Esophagus squamous epithelium (tissue), 5 donors: Measurements from ENCODE around the gene LECT2. TPM values are rescaled to one million over a fixed set of nuclear protein-coding genes. Genes with fewer than 3 reads are reported as not detected.

Source experiments
- DNase-seq: peaks from one replicate; lab custom pipeline; 2025; lab: John Stamatoyannopoulos, UW
- H3K27ac ChIP-seq, 4 donors: fragments of 200-600 bp; sonication (generic); one replicate each; pipeline ENCODE4 v1.5.1; 2016 to 2019; ENCODE audit warnings: mild to moderate bottlenecking in 1 of 4
- H3K27me3 ChIP-seq, 4 donors: fragments of 200-600 bp; sonication (generic); 1 replicate in 3 of 4; 2 replicates in 1 of 4; pipeline versions ENCODE4 v1.5.1 to v1.6.0; 2017 to 2021; ENCODE audit warnings: antibody characterized with exemption in 1 of 4
- H3K36me3 ChIP-seq, 3 donors: fragments of 200-600 bp; sonication (generic); one replicate each; pipeline ENCODE4 v1.5.1; 2016 to 2019
- H3K4me1 ChIP-seq, 3 donors: fragments of 200-600 bp; sonication (generic); one replicate each; pipeline ENCODE4 v1.5.1; 2017 to 2019
- H3K4me3 ChIP-seq, 4 donors: fragments of 200-600 bp; sonication (generic); 1 replicate in 3 of 4; 2 replicates in 1 of 4; pipeline ENCODE4 v1.5.1; 2016 to 2019; ENCODE audit warnings: mild to moderate bottlenecking in 2 of 4, moderate library complexity in 1 of 4
- H3K9me3 ChIP-seq, 3 donors: fragments of 200-600 bp; sonication (generic); one replicate each; pipeline ENCODE4 v1.5.1; 2016 to 2019
- POLR2A ChIP-seq, 4 donors: fragments of 450-650 bp; IDR thresholded peaks; one replicate each; pipeline ENCODE4 v1.6.1; 2017; ENCODE audit warnings: antibody characterized with exemption in 4 of 4, mild to moderate bottlenecking in 4 of 4, moderate library complexity in 3 of 4
- WGBS, 2 donors: methylation state at CpG; one replicate each; pipeline ENCODE4 v1.1.5; 2018; 5-methylcytosine and 5-hydroxymethylcytosine counted together
- intact Hi-C: fragments of 100-400 bp; cut with DNase I; formaldehyde crosslinking; loops from one replicate; pipeline ENCODE4 v1.15.0; 2022
- total RNA-seq, 4 donors: library from RNA; depleted of rRNA; stranded (reverse); fragments of >200 nt; gene quantifications; one replicate each; pipeline ENCODE4 v1.1.0, GENCODE V29; 2016
- TF ChIP-seq, protein P1 (sequence below), 6 experiments: fragments of 450-650 bp in 4 of 6; fragments of 200-600 bp in 2 of 6; sonication (generic) in 2 of 6; IDR thresholded peaks; one replicate each; pipeline ENCODE4 v1.5.1; 2016 to 2019; ENCODE audit warnings: antibody characterized with exemption in 6 of 6, mild to moderate bottlenecking in 4 of 6, moderate library complexity in 4 of 6
- donor health status: DM: yes; HTN: yes; CAD: no.

Gene LECT2
- total RNA-seq, 4 donors from 2014 or later, result not detected

DNA sequence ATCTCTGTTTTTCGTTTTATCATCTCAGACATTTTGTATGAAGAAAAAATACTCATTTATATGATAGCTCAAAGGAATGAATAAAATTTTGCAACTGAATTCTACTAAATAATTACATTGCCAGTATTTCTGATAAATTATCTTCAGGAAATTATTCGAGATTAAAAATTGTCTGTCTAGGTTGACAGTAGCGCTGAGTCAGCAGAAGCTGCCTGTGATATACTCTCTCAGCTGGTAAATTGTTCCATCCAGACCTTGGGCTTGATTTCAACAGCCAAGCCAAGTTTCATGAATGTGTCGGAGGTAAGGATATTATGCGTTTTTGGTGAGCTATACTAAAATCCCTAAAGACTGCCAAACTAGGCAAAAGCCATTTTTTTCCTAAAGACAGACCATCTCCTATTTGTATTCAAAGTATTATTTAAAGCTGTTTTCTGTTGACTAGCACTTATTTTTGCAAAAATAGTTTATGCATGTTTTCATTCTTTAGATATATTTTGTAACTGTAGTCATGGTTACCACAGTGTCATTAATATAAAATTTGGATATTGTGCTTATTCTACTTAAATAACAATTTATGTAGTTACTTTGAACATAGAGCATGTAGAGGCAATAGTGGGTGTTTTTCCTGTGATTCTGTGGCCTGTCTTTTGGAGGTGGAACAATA lies 17.4 kb downstream of the LECT2 start:
- peaks cover 0 to 25% (median 0%) of the 10 kb centered on the region in 4 donors for H3K27me3 ChIP-seq
- DNase-seq, result no peak
- intact Hi-C loops, result no loop called here
- WGBS, 2 donors, result 80 to 86% methylated on average over 5 of the region's 5 CpGs
- TF ChIP-seq, protein P1, sequence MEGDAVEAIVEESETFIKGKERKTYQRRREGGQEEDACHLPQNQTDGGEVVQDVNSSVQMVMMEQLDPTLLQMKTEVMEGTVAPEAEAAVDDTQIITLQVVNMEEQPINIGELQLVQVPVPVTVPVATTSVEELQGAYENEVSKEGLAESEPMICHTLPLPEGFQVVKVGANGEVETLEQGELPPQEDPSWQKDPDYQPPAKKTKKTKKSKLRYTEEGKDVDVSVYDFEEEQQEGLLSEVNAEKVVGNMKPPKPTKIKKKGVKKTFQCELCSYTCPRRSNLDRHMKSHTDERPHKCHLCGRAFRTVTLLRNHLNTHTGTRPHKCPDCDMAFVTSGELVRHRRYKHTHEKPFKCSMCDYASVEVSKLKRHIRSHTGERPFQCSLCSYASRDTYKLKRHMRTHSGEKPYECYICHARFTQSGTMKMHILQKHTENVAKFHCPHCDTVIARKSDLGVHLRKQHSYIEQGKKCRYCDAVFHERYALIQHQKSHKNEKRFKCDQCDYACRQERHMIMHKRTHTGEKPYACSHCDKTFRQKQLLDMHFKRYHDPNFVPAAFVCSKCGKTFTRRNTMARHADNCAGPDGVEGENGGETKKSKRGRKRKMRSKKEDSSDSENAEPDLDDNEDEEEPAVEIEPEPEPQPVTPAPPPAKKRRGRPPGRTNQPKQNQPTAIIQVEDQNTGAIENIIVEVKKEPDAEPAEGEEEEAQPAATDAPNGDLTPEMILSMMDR (IDR thresholded peaks at IDR 0.05), result no peak
- no peak for TF ChIP-seq POLR2A (IDR thresholded peaks at IDR 0.05)
- no peaks in the 10 kb centered on the region for H3K36me3 ChIP-seq
- H3K4me3 ChIP-seq, result no peak overlapping the region
- no peaks in the 10 kb centered on the region for H3K4me1 ChIP-seq
- H3K27ac ChIP-seq, result no peak overlapping the region
- H3K9me3 ChIP-seq, result no peaks in the 10 kb centered on the region

DNA sequence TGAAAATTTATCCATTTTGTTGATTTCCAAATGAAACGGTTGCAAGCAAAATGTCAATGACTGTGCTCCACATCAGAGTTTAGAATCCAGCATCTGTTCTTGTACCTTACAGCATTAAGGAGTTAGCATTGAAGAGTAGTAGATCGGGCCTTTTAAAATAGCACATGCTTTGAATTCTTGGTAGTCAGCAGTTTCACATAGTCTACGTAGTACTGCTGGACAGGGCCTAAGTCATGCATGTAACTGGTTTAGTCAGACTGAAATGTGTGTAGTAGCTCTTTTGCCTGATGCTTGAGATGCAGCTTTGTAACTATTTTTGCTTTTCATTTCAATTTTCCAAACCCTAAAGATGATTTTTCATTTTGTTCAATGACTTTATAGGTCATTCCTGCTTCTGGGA lies 19.8 kb downstream of the LECT2 start:
- H3K27me3 ChIP-seq, result peaks cover 5 to 41% (median 8%) of the 10 kb centered on the region in 4 donors
- 63 to 69% methylated on average over 3 of the region's 3 CpGs for WGBS, 2 donors

DNA sequence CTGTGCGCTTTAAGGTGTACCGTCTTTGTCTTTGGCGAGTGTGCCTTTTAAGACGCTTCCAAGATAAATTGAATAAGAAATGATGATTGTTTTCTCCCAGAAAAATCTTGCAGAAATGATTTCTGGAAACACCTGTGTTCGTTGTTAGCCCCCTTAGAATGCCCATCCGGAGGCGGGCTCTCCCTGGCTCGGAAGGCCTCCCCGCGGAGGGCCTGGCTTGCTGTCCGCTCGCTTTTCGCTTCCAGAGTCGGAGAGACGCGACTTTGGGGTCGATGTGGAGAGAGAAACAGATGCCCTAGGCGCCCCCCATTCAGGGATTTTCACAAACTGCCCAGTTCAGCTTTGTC lies 23.9 kb downstream of the LECT2 start:
- DNase-seq, result no peak
- Histone ChIP-seq H3K9me3 (peaks cover 0 to 8% (median 0%) of the 10 kb centered on the region in 3 donors), H3K27me3 (peaks cover 9 to 78% (median 10%) of the 10 kb centered on the region in 4 donors), H3K36me3 (no peaks in the 10 kb centered on the region), H3K27ac (no peak overlapping the region), H3K4me3 (no peak overlapping the region), H3K4me1 (peaks cover 0 to 13% (median 9%) of the 10 kb centered on the region in 3 donors)
- 39 to 54% methylated on average over 14 to 18 of the region's 18 CpGs for WGBS, 2 donors
- intact Hi-C loops, result no loop called here
- no peak for TF ChIP-seq POLR2A (IDR thresholded peaks at IDR 0.05)
- TF ChIP-seq, protein P1 (IDR thresholded peaks at IDR 0.05), result no peak

More for the DNA sequence above, 19.8 kb downstream of the LECT2 start:
- no peaks in the 10 kb centered on the region for H3K36me3 ChIP-seq
- H3K27ac ChIP-seq, result no peak overlapping the region
- TF ChIP-seq, protein P1 (IDR thresholded peaks at IDR 0.05), result no peak
- TF ChIP-seq POLR2A (IDR thresholded peaks at IDR 0.05), result no peak
- H3K4me1 ChIP-seq, result peaks cover 0 to 11% (median 8%) of the 10 kb centered on the region in 3 donors
- no peak for DNase-seq
- no peaks in the 10 kb centered on the region for H3K9me3 ChIP-seq
- intact Hi-C loops, result no loop called here
- no peak overlapping the region for H3K4me3 ChIP-seq

DNA sequence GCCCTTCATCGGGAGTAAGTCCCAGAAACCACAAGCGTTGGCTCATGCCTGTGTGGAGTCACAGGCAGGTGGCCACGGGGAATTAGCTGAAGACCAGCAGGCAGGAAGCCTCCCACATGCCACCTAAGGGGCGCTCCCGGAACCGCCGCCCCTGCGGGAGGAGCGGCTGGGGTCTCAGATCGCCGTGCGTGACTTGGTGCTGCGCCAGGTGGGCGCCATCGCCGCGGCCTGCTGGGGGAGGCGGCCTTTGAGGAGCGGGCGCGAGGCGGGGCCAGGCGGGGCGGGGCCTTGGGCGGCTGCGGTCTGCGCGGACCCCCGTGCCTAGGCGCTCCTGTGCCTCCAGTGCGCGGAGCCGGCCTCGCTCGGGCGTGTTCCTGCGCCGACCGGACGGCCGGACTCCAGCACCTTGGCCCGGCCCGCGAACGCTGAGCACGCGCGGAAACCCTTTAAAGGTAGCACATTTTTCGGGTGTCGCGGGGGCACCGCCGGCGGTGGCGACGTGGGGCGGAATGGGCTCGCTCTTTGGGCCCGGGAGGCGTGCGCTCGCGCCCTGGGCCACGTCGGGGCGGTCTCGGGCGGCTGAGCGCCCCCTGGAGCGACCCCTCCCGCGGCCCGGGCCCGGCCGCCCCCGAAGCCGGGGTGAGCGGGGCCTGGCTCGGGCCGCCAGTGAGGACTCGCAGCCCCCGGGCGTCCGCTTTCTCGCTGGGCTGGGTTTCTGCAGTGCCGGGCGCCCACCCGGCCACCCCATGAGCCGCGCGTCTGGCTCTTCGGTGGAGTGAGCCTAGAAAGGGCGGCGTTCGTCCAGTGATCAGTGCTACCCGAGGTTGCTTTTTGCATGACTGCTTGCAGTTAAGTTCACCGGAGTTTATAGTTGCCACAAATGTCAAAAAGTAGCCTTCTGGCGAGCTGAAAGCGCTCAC lies 24.5 kb downstream of the LECT2 start:
- 3 to 18% methylated on average over 12 to 16 of the region's 99 CpGs for WGBS, 2 donors

More for the DNA sequence above, 24.5 kb downstream of the LECT2 start:
- Histone ChIP-seq H3K4me3 (peak overlapping the region; percentile 7 to 59 (median 26)), H3K27me3 (peaks cover 9 to 84% (median 10%) of the 10 kb centered on the region in 4 donors), H3K27ac (no peak overlapping the region), H3K4me1 (peaks cover 0 to 13% (median 9%) of the 10 kb centered on the region in 3 donors), H3K9me3 (peaks cover 0 to 8% (median 0%) of the 10 kb centered on the region in 3 donors), H3K36me3 (no peaks in the 10 kb centered on the region)
- no peak for DNase-seq
- TF ChIP-seq, protein P1 (IDR thresholded peaks at IDR 0.05), result no peak
- TF ChIP-seq POLR2A (IDR thresholded peaks at IDR 0.05), result no peak
- intact Hi-C loops, result no loop called here
